GM23248 (cell line): ENCODE results near the gene BCO2. TPM values are rescaled to one million over a fixed set of nuclear protein-coding genes. Genes with fewer than 3 reads are reported as not detected.
A peak's percentile ranks its signal among the peaks of the same experiment; 100 is the strongest.

Source experiments
- DNase-seq: peaks from one replicate; pipeline ENCODE4 v3.0.0-alpha.2; 2015
- H2AFZ ChIP-seq: fragments of 200-600 bp; sonication (generic); 2 replicates; pipeline ENCODE4 v1.6.1; 2016; ENCODE audit warnings: antibody characterized with exemption
- H3F3A ChIP-seq: fragments of 200-600 bp; sonication (generic); 2 replicates; pipeline ENCODE4 v1.6.1; 2016; ENCODE audit warnings: mild to moderate bottlenecking, antibody characterized with exemption, mixed run types; ENCODE audit not compliant: insufficient read depth
- H3K27ac ChIP-seq: fragments of 200-600 bp; sonication (generic); 2 replicates; pipeline ENCODE4 v1.5.1; 2016; ENCODE audit warnings: mild to moderate bottlenecking
- H3K27me3 ChIP-seq: fragments of 200-600 bp; sonication (generic); replicated peaks from 2 replicates; pipeline ENCODE4 v1.6.1; 2016; ENCODE audit warnings: mild to moderate bottlenecking; ENCODE audit not compliant: insufficient read depth
- H3K36me3 ChIP-seq: fragments of 200-600 bp; sonication (generic); 2 replicates; pipeline ENCODE4 v1.6.1; 2016; ENCODE audit warnings: low read depth, mild to moderate bottlenecking
- H3K4me1 ChIP-seq: fragments of 200-600 bp; sonication (generic); 2 replicates; pipeline ENCODE4 v1.6.1; 2016; ENCODE audit warnings: mild to moderate bottlenecking; ENCODE audit not compliant: insufficient read depth
- H3K4me2 ChIP-seq: fragments of 200-600 bp; sonication (generic); one replicate; pipeline ENCODE4 v1.6.1; 2016; ENCODE audit warnings: mild to moderate bottlenecking; ENCODE audit not compliant: unreplicated experiment
- H3K4me3 ChIP-seq: fragments of 200-600 bp; sonication (generic); 2 replicates; pipeline ENCODE4 v1.5.1; 2016; ENCODE audit warnings: mild to moderate bottlenecking
- H3K79me2 ChIP-seq: fragments of 200-600 bp; sonication (generic); 2 replicates; pipeline ENCODE4 v1.6.1; 2016; ENCODE audit warnings: mild to moderate bottlenecking; ENCODE audit not compliant: insufficient read depth
- H3K9ac ChIP-seq: fragments of 200-600 bp; sonication (generic); 2 replicates; pipeline ENCODE4 v1.6.1; 2016; ENCODE audit warnings: mild to moderate bottlenecking
- H3K9me2 ChIP-seq: fragments of 200-600 bp; sonication (generic); 2 replicates; pipeline ENCODE4 v1.6.1; 2016; ENCODE audit warnings: mixed run types, mild to moderate bottlenecking, moderate library complexity; ENCODE audit not compliant: insufficient read depth
- H3K9me3 ChIP-seq: fragments of 200-600 bp; sonication (generic); one replicate; pipeline ENCODE4 v1.6.1; 2017; ENCODE audit warnings: low read depth
- H4K20me1 ChIP-seq: fragments of 200-600 bp; sonication (generic); 2 replicates; pipeline ENCODE4 v1.6.0; 2016; ENCODE audit not compliant: insufficient read depth
- EZH2 ChIP-seq: fragments of 200-600 bp; sonication (generic); IDR thresholded peaks from 2 replicates; pipeline ENCODE4 v1.6.1; 2018; ENCODE audit warnings: antibody characterized with exemption, mild to moderate bottlenecking; ENCODE audit not compliant: insufficient read depth, poor library complexity, severe bottlenecking
- EZH2phosphoT487 ChIP-seq: fragments of 200-600 bp; sonication (generic); IDR thresholded peaks from 2 replicates; pipeline ENCODE4 v1.6.1; 2018; ENCODE audit warnings: antibody characterized with exemption, moderate library complexity, mild to moderate bottlenecking, low read depth; ENCODE audit not compliant: insufficient read depth
- WGBS, 2 experiments: methylation state at CpG; one replicate each; pipeline ENCODE4 v1.1.6; 2015 to 2017; ENCODE audit warnings: low lambda C conversion rate in 2 of 2, low coverage in 1 of 2; ENCODE audit errors: missing lambda C conversion rate in 2 of 2; 5-methylcytosine and 5-hydroxymethylcytosine counted together
- in situ Hi-C: fragments of 300-500 bp; cut with MboI; formaldehyde crosslinking; loops from 2 replicates; pipeline ENCODE4 v1.15.0; 2020
- polyA plus RNA-seq: library from polyadenylated mRNA; unstranded; fragments of >200 nt; fragmentation: Nextera tagmentation; extraction: Ambion mirVana; gene quantifications from 2 replicates; pipeline ENCODE4 v1.2.1, GENCODE V29; 2016
- total RNA-seq: library from RNA; depleted of rRNA; stranded (reverse); fragments of >200 nt; shearing (Covaris generic); gene quantifications from 2 replicates; pipeline ENCODE4 v1.2.3, GENCODE V29; 2014

BCO2 gene
- total and polyA plus RNA-seq, 2 experiments from 2014 or later, result 0.83 TPM; not detected in 1

DNA sequence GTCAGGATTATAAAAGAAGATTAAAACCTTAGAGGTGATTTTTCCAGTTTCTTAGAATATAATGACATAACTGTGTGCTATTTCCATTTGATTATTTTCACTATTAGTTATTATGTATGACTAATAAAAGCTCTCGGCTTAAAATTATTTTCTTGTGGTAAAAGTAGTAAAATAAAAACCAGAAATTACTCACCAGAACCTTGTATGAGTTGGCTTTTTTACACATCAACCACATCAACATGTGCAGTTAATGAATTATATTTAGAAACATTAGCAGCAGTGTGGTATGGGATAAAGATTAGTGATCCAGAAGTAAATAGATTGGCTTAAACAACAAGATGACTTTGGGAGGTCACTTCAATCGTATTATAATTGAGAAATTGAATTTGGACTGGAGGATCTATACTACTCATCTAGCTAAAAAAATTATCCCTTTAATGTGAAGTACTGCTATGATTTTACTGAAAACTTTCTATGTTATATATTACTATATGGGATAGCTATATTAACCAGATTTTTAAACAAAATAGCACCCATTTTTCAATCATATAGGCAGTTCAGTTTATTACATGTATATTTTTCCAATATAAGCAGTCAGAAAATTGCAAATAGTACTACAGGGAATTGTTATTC is 2.8 kb upstream of the BCO2 start:
- Histone ChIP-seq H3K9ac (peak overlapping the region; percentile 8; the same call in 1 of the 2 replicates), H3K9me2 (no peaks in the 10 kb centered on the region), H3K4me2 (peak overlapping the region; percentile 33), H4K20me1 (no peaks in the 10 kb centered on the region), H3K27ac (peak overlapping the region; percentile 22), H3F3A (peaks cover 8% of the 10 kb centered on the region; the same call in 1 of the 2 replicates), H3K27me3 (no peaks in the 10 kb centered on the region), H3K79me2 (no peaks in the 10 kb centered on the region), H2AFZ (no peak overlapping the region), H3K4me1 (peaks cover 28% of the 10 kb centered on the region), H3K36me3 (no peaks in the 10 kb centered on the region), H3K9me3 (no peaks in the 10 kb centered on the region), H3K4me3 (no peak overlapping the region)
- in situ Hi-C loops, result no loop called here
- TF ChIP-seq EZH2, result no peak
- 0 out of 2 replicates have a peak, but pooled peaks have one; percentile 42 for TF ChIP-seq EZH2phosphoT487
- WGBS, 2 experiments, result 2 to 3% methylated on average over 2 of the region's 2 CpGs
- DNase-seq, result peak; percentile 86

DNA sequence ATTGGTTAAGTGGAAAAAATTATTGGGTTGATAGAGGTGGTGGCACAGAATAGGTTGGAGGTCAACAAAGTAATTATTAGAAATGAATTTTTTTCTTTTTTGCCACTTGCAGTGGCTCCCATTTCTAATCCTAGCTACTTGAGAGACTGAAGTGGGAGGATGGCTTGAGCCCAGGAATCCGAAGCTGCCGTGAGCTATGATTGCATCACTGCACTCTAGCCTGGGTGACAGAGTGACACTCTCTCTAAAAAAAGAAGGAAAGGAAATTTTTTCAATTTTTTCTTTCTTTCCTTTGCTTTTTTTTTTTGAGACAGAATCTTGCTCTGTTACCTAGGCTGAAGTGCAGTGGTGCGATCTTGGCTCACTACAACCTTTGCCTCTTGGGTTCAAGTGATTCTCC is 2.2 kb upstream of the BCO2 start:
- H3K27me3 ChIP-seq, result no peaks in the 10 kb centered on the region
- no peaks in the 10 kb centered on the region for H3K9me2 ChIP-seq
- TF ChIP-seq EZH2phosphoT487 (no peak), EZH2 (no peak)
- peak overlapping the region; percentile 22 for H3K27ac ChIP-seq
- H2AFZ ChIP-seq, result no peak overlapping the region
- H4K20me1 ChIP-seq, result no peaks in the 10 kb centered on the region
- H3K36me3 ChIP-seq, result no peaks in the 10 kb centered on the region
- peak; percentile 64 for DNase-seq
- peak overlapping the region; percentile 33 for H3K4me2 ChIP-seq
- in situ Hi-C loops, result no loop called here
- H3K9ac ChIP-seq, result 0 out of 2 replicates have a peak overlapping the region, but pooled peaks have one; percentile 8
- 33 to 36% methylated on average over 3 of the region's 3 CpGs for WGBS, 2 experiments
- H3K4me1 ChIP-seq, result peaks cover 28% of the 10 kb centered on the region
- H3K79me2 ChIP-seq, result no peaks in the 10 kb centered on the region
- no peaks in the 10 kb centered on the region for H3K9me3 ChIP-seq
- H3K4me3 ChIP-seq, result no peak overlapping the region; the same call in 1 of the 2 replicates
- H3F3A ChIP-seq, result peaks cover 8% of the 10 kb centered on the region; the same call in 1 of the 2 replicates

DNA sequence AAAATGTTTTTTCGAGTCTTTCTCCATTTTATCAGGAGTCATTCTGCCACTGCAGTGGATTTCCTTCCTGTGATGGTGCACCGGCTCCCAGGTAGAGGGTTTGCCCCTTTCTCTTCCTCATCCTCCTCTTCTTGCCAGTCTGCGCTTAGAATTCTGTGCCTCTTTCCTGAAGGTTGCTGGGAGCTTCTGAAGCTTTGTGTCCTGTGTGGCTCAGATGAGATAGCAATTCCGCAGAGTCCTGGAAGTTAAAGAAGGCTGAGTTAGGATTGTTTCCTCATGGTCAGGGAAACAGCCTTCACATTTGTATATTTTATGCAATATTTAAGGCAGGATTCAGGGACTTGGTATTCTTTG is 264 bp downstream of the BCO2 start:
- H3K9ac ChIP-seq, result peak overlapping the region; percentile 71
- WGBS, 2 experiments, result 25 to 29% methylated on average over 4 of the region's 4 CpGs
- peak overlapping the region; percentile 84 for H3K4me2 ChIP-seq
- H3F3A ChIP-seq, result peaks cover 8% of the 10 kb centered on the region; the same call in 1 of the 2 replicates
- peaks cover 28% of the 10 kb centered on the region for H3K4me1 ChIP-seq
- no peaks in the 10 kb centered on the region for H3K9me3 ChIP-seq
- no peaks in the 10 kb centered on the region for H3K9me2 ChIP-seq
- peak overlapping the region; percentile 30; the same call in 1 of the 2 replicates for H3K27ac ChIP-seq
- DNase-seq, result no peak
- H3K27me3 ChIP-seq, result no peaks in the 10 kb centered on the region
- H2AFZ ChIP-seq, result peak overlapping the region; percentile 65
- no peak for TF ChIP-seq EZH2phosphoT487
- TF ChIP-seq EZH2, result no peak
- H3K4me3 ChIP-seq, result peak overlapping the region; percentile 65
- in situ Hi-C loops, result no loop called here
- H4K20me1 ChIP-seq, result no peaks in the 10 kb centered on the region
- H3K36me3 ChIP-seq, result no peaks in the 10 kb centered on the region
- no peaks in the 10 kb centered on the region for H3K79me2 ChIP-seq

DNA sequence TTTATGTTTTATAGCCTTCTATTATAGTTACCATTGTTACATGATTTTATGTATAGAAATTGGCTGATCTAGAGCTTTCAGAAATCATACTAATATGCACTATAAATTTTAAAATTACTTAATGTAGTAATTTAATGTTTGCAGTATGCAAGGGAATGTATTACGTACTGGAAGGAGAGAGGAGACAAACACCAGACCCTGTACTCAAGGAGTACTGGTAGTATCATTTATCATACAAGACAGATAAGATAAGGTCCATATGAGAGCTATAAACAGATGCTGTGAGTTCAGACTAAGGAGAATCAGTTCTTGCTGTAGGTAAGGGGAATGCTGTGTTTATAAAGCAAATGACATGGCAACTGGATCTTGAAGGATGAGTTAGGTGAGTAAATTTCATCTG is 765 bp downstream of the BCO2 start:
- in situ Hi-C loops, result no loop called here
- H3K36me3 ChIP-seq, result no peaks in the 10 kb centered on the region
- no peak overlapping the region for H3K4me3 ChIP-seq
- H3F3A ChIP-seq, result peaks cover 8% of the 10 kb centered on the region; the same call in 1 of the 2 replicates
- peaks cover 28% of the 10 kb centered on the region for H3K4me1 ChIP-seq
- H4K20me1 ChIP-seq, result no peaks in the 10 kb centered on the region
- no peaks in the 10 kb centered on the region for H3K9me2 ChIP-seq
- H3K27me3 ChIP-seq, result no peaks in the 10 kb centered on the region
- TF ChIP-seq EZH2phosphoT487 (no peak), EZH2 (no peak)
- no peaks in the 10 kb centered on the region for H3K9me3 ChIP-seq
- H3K4me2 ChIP-seq, result no peak overlapping the region
- no peak overlapping the region for H3K27ac ChIP-seq
- H3K9ac ChIP-seq, result no peak overlapping the region
- WGBS, 2 experiments, result 89 to 96% methylated on average over 1 of the region's 1 CpG
- 0 out of 2 replicates have a peak overlapping the region, but pooled peaks have one; percentile 65 for H2AFZ ChIP-seq
- DNase-seq, result no peak
- H3K79me2 ChIP-seq, result no peaks in the 10 kb centered on the region
